ENCODE data around the gene KCNK16.

- TF ChIP-seq CTCF (IDR thresholded peaks at IDR 0.05) (no peak), POLR2AphosphoS5 (IDR thresholded peaks at IDR 0.05) (no peak)
These were observed 40.8 kb upstream of the KCNK16 start for GRCh38 chr6:39363280-39363679.

Data from breast epithelium (tissue), 3 donors.